ENCODE data around the gene TENT5C.

Gene TENT5C

DNA sequence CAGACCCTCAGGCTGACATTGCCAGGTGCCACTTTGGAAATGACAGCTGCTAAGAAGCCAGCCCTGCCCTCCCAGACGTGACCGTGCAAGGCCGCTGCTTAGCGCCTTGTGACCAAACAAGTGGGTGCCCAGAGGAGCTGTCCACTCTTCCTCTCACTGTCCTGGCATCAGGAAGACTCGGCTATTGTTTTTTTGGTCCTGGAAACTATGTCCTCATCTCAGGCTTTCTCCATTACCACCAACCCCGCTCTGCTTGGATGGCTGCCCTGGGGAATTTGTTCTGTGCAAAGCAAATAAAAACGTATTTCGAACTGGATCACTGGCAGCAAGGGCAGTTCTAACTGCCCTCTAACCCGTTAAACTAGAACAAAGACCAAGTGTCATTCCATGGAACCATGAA, 13.7 kb upstream of the TENT5C start:
- DNase-seq: no peak

DNA sequence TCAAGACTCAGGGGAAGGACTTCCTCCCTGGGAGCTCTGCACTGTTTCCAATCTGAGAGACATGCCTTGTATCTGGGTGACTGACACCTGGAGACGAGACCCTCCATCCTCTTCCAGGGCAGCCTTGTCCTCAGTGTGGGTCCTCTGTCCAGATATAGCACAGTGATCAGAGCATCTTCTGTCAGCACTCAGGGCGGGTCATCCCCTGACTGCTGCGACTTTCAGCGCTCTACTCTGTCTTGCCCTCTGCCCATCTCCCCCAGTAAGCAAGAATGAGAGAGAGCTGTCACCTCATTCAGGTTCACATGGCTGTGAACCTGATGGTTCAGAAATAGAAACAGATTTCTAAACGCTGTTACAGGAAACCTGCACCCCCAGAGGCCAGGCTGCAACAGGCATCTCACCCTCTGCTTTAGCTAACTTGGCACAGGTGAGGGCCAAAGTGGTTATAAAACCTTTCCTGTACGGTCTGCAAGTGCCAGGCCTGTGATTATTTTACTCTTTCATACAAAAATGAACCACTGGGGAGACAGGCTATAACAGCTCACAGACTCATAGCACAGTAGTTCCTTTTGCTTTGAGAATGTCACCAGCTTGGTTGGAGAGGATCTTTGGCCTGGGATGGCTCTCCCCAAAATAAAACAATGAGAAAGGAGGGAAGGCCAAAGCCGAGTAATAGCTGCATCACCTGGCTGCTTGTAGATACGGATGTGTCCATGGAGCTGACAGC, 11.4 kb upstream of the TENT5C start:
- DNase-seq: no peak

GRCh38 chr1:117596023-117596720, 9.7 kb upstream of the TENT5C start:
- no peak for DNase-seq

DNA sequence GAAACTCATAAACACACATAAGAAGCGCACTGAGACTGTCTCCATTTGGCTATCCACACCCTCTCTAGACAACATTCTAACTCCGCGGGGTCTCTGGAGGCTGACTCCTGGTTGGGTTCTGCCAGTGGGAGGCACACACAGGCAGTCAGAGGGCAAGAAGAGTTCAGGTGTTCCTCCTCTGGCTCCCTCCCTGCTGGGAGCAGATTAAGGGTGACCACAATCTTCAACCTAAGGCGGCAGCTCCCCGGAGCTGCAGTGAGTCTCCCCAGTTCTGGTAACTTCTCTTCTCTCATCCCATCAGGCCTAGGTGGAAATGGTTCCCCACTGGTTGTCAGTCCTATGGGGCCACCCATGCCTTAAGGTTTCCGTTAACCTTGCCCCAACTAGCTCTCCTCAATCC, 7.4 kb upstream of the TENT5C start:
- DNase-seq: no peak

GRCh38 chr1:117599286-117600221, 6.3 kb upstream of the TENT5C start:
- DNase-seq: no peak

DNA sequence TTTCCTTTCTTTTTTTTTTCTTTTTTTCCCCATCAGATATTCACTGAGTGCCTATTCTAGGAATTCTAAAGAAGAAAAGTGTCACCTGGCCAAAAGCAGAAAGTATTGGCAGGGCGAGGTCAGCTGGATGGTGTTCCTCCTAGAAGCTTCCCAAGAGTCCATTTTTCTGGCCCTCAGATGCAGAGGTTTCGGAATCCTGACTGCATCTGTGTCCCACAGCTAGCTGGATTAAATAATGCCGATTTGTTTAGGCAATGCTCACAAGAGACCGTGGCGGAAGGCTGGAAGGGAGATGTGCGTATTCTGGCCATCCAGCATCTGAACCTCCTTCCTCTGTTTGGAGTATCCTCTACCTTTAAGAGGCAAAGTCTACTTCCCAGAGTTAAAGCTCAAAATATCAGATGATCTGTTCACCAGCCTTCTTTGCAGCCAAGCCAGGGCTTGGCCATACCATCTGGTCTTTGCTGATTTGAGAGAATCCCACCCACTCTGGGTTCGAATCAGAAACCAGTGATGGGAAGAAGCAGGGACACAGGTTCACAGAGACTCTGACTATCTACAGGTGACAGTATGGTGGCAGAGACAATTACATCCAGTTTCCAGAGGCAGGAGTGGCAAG, 5.4 kb upstream of the TENT5C start:
- no peak for DNase-seq

DNA sequence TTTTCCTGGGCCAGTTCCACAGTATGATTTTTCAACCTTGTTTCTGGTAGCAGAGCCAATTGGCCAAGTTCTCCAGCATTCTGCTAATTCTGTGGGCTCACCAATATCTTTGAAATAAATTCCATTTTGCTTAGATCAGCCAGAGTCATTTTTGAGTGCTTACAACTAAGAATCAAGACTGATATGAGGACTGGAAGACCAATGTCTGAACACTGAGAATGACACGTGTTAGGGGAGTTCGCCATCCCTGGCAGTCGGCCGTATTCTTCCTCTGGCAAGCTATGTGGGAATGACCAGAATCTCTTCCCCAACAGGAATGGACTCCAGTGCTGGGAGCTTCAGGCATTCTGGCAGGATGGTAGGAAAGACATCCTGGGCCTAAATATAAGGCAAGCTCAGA, 4.9 kb upstream of the TENT5C start:
- no peak for DNase-seq

DNA sequence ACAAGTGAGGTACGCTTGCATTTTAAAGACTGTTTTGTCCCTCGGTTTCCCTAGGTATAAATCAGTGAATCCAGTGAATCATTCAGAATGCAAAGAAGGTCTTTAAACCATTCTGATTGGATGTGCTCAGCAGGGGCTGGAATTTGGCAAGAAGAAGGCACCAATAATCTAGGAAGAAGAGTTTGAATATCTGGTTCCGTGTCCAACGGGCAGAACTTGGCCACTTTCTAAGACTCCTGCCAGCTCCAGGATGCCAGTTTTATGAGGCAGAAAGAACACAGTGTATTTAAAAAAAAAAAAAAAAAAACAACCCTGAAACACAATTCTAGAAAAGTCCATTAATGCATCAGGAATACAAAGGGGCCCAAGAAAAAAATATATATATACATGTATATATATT, 3.0 kb upstream of the TENT5C start:
- no peak for DNase-seq

DNA sequence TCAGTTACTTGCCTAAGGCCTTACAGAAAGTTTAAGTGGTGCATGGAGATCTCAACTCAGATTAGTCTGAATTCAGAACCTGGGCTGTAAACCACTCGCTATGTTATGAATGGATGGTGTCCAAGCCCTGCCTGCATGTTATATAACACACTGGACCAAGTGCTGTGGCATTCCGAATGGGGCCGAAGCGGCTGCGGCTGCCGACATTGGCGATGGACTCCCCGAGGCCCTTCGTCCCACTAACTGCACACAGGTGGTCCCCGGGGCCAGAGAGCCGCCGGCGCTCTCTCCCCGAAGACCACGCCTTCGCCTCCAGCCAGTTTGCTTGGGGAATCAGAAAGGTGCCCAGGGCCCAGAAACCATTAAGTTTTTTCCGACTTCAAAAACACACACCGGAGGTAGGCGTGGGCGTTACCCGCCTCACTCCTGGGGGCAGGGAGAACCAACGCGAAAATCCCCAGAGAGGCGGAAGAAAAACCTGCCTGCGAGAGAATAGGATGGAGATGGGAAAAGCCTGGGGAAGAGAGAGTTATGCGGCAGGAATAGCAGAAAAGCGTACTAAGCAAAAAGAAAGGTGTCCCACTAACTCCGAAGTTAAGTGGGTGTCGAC, 579 bp upstream of the TENT5C start:
- DNase-seq: no peak

- DNase-seq: peak; percentile 49
These were observed 992 bp downstream of the TENT5C start for GRCh38 chr1:117606649-117607430.

GRCh38 chr1:117607471-117607870, 1.6 kb downstream of the TENT5C start:
- DNase-seq: peak; percentile 18

DNA sequence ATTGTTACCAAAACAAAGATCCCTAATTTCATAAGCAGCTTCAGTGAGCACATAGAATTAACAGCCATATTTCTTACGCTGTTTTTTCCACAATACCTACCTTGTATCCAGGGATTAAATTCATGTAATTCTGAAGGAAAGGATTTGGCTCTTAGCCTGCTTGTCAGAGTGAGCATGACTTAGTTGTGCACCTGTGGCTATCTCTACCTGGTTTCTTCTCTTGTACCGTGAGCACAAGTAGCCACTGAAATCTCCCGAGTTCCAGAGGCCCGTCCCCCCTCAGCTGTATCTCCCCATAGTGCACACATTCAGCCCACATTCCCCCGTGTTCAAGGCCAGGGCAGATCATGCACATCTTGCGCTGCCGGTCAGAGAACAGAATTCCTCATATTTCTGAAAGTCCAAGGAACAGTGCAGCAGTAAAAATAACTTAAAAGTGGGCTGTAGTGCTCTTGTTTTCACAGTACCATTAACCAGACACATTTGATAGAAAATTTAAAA, 2.3 kb downstream of the TENT5C start:
- DNase-seq: no peak

- DNase-seq: no peak
These were observed 2.9 kb downstream of the TENT5C start for GRCh38 chr1:117608758-117609157.

DNA sequence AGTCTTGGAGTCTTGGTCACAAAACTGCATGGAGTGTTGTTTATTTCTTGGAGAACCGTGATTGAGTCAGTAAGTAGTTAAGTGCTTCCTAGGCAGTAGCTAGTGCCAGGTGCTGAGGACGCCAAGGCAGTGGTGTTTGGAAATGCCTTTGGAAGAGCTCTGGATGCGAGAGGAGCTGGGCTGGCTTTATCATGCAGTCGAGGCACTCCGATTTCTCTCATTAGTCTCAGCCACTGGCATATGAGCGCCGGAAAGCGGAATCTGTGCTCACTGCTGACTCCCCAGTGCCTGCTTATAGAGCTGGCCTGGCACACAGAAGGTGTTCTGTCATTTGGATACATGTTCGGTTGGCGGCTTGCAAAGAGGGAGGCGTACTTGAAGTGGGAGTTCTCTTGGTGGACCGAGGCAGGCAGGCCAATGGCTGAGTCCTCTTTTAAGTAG, 3.6 kb downstream of the TENT5C start:
- no peak for DNase-seq

- no peak for DNase-seq
These were observed 4.2 kb downstream of the TENT5C start for GRCh38 chr1:117610036-117610435.

GRCh38 chr1:117611121-117611601, 5.3 kb downstream of the TENT5C start:
- DNase-seq: no peak

DNA sequence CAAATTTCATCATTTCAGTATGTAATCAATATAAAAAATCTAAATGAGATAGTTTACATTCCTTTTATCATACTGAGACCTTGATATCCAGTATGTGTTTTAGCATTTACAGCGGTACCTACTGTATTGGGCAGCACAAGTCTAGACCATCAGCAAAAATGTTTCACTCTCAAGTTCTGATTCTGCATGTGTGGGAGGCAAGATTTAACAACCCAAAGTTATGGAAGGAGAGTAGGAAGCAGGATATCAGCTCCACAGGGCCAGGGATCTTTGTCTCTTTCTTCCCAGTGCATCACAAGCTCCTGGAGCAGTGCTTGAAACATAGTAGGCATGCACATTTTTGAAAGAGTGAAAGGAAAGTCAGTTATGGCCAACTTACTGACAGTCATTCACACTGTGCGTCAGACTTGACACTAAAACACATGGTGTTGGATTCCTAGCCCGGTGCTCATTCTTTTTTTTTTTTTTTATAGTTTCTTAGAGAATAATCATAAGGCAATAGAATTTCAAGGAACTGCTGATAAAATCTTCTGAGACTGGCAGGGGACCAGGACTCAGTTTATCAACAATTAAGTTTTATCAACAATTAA, 6.1 kb downstream of the TENT5C start:
- DNase-seq: no peak

GRCh38 chr1:117612517-117613248, 6.8 kb downstream of the TENT5C start:
- DNase-seq: no peak

DNA sequence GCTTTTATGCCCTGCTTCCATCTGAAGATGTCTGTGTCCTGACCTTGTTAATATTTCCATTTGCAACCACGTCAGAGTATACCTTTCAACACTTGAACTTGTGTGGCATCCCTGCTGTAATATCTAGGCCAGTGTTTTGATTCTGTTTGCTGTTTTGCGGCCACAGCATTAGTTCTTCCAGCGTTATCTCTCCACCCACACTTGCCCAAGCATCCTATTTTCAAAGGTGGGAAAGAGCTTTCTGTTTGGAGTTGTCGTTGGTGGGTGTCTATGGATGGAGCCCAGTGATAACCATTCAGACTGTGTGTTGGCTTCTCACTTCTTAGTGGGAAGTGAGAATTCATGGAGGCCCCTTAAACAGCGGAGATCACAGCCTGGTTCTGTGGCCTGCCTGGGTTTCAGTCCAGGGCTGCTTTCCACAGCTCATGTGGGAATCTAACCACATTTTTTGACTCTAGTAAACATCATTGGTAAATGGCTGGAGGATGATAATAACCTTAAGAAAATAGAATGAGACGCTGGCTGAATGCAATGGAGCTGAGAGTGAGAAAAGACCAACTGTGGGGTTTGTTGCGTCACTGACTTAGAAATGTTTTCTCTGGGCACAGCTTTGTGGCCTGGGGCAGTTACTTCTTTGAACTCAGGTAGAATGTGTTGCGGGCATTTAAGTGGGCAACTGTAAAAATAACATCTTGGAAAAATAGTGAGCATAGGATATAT, 7.6 kb downstream of the TENT5C start:
- no peak for DNase-seq
